Activated gamma-delta T cell (primary cell): Measurements from ENCODE around the gene EMCN.
"Not testable (repeated sequence)": the region's sequence is repeated elsewhere in the genome, so short reads cannot be mapped to it uniquely, and the experiment has no call there.

Experiments used
- DNase-seq: peaks from one replicate; lab custom pipeline; 2025; lab: John Stamatoyannopoulos, UW

EMCN gene

DNA sequence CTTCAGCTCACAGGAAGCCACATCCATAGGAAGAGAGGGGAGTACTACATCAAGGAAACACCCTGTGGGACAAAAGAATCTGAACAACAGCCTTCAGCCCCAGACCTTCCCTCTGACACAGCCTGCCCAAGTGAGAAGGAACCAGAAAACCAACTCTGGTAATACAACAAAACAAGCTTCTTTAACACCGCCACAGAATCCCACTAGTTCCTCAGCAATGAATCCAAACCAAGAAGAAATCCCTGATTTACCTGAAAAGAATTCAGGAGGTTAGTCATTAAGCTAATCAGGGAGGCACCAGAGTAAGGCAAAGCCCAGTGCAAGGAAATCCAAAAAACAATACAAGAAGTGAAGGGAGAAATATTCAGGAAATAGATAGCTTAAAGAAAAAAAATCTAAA lies 137.4 kb downstream of the EMCN start:
- DNase-seq = not testable (repeated sequence)

DNA sequence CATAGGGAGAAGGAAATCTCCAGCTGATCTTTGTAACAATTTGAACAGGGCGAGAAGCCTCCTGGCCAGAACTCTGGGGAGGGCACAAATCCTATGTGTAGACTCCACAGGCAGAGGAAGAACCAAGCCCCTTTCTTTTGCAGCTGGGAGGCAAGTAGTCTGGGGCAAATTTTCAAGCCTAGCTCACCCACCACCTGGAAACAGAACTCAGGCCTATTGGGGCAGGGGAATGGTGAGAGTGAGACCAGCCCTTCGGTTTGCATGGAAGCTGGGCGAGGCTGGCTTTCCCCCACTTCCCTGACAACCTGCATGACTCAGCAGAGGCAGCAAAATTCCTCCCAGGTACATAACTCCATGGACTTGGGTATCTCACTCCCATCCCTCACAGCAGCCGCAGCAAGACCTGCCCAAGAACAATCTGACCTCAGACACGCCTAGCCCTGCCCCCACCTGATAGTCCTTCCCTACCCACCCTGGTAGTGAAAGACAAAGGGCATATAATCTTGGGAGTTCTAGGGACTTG lies 138.2 kb downstream of the EMCN start:
- DNase-seq = no peak

DNA sequence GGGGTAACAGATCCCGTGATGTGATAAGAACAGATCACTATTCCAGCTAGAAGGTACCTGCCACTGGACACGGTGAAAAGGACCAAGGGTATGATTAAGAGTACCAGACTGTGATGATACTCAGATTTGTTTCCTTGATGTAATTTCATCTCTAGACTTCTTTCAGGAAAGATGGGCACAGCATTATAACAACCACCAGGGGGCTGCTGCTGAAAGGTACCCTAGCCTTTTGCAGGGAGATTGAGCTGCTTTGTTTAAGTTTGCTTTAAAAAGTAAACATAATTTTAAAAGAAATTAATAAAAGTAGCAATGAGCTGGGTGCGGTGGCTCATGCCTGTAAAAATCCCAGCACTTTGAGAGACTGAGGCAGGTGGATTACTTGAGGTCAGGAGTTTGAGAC lies 145.4 kb downstream of the EMCN start:
- DNase-seq = no peak

DNA sequence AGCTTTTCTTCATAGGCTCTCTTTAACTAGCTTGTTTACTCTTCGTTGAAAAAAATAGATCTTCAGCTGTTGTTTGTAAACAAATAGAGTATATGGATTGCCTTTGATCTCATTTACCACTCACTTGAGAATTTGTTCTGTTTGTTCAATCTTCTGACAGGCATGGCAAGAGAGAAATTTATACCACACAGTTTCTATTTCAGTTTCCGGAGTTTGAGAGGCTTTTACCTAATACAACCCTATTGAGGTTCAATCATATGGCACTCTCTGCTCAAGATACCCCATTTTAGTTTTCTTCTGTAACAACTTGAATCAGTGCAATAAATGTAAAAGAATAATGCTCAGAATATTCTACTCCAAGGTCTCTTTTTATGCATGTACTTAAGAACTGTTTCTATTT lies 148.0 kb downstream of the EMCN start:
- DNase-seq = no peak

DNA sequence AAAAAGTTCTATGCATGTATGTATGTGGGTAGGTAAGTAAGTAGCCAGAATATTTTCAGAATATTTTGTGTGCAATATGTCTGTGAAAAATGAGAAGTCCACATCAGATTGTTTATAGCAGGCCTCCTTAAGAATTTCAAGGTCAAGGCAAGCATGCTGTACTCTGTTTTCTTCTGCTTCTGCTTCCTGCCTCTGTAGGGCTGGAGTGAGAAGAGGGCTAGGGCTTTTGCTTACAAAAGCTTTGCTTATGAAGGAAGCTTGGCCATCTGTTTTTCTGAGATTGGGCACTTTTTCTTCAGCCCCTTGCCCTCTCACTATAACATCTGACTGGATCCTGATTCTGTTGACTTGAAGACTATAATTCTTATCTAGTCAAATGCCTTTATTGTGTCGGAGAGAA lies 150.4 kb downstream of the EMCN start:
- no peak for DNase-seq

DNA sequence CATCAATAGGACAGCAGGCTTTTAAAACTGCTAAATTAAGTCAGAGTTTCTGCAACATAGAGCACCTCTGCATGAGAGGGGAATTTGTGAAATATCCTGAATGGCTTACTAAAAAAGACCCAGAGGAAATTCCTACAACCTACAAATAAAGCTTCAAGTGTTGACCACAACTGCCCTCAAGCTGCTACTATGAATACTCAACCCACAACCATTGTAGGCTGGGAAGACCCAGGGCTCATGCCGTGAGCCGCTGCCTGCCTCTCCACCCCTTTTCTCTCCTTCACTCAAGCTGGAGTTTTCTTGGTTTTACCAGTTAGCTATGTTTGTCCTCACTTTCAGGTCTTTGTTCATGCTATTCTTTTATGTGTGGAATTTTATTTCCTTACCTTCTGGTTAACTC lies 151.6 kb downstream of the EMCN start:
- no peak for DNase-seq

DNA sequence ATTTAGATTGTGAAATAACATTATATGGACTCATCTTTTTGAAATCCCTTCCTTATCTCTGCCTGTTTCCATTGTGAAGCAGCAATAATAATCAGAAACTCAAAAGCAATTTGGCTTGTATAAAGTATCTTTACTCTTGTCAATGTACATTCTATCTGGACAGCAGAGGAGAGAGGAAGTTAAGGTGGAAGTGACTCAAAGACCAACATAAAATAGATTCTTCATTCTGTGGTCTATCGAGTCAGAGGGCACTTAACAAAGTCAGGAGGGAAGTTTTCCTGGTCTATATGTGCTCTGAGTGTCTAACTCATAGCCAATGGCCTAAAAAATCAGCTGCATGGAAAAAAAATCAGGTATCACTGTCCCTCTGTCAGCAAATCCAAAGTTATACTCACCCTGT lies 155.5 kb downstream of the EMCN start:
- DNase-seq = no peak

DNA sequence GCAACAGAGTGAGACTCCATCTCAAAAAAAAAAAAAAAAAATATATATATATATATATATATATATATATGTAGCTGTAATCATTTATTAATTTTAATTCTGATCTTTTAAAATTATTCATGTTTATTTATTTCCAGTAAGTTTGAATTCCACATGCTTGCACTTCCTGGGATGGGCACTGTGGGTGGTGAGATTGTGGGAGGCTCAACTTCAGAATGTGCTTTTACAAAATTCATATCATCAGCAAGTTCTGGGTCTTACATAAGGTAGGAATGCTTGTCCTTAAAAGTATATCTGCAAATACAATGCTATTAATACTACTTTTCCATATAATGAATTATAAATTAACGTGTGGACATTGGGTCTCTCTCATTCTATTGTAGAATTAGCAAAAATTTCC lies 156.5 kb downstream of the EMCN start:
- DNase-seq = no peak

DNA sequence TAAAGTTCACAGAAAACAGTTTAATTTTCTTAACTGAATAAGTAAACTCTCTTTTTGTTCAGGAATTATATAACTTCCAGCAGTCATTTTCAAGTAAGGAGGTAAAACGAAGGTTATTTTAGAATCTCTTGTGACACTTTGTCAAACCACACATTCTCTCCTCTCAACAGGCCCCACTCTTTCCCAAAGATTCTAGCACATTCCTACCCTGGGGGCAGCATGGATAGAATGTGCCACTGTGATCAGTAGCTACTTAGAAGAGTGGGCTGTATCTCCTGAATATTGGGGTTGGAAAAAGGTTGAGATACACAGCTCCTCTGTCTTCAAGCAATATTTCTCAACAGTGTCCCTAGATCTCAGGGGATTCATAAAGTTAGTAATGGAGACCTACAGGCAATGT lies 157.6 kb downstream of the EMCN start:
- DNase-seq = no peak

DNA sequence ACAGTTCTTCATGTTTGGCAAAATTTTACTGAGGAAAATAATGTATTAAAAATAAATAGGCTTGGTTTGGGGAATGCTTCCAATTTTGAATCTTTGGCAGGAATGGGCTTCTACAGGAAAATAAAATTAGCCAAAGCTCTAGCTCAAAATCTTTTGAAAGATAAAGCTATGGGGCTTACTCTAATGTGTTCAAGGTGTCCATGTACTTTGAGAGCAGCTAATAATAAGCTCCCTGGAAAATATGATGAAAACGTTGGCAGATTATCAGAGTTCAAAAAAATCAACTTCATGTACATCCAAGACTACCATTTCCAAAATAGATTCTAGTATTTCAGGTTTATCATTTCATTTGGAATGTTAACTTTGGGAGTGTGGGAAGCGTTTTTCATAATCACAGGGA lies 158.4 kb downstream of the EMCN start:
- DNase-seq = no peak

DNA sequence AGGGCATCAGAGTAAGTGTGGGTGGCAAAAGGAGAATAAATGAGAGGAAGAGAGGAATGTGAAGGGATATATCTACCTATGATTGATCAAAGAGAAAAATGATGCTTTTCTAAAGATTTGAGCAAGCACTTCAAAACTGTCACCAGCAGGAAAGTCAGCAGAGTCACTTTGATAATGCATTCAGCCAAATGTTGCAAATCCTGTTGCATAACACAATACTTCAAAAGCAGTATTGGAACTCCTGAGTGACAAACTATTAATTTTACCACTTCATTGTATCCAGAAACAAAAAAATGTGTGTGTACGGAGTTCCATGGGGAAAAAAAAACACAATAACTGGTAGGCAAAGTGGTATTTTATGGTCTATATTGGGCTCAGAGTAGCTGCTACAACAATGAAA lies 160.3 kb downstream of the EMCN start:
- no peak for DNase-seq

DNA sequence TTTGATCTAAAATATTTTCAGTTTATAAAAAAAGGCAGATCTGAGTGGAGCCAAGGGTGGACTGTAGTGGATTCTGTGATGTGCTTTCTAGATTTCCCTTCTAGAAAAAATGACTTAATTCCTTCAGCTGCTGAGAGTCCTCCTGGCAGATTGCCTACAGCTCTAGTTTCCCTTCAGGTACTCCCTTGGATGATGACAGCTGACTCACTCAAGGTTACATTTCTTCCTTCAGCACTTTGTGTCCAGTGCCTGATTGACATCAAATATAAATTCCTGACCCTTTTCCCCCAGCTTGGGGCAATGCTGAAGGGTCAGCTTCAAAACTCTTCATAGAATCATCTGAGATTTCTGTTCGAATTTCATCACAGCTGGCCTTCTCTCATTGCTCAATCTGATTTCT lies 161.7 kb downstream of the EMCN start:
- no peak for DNase-seq

DNA sequence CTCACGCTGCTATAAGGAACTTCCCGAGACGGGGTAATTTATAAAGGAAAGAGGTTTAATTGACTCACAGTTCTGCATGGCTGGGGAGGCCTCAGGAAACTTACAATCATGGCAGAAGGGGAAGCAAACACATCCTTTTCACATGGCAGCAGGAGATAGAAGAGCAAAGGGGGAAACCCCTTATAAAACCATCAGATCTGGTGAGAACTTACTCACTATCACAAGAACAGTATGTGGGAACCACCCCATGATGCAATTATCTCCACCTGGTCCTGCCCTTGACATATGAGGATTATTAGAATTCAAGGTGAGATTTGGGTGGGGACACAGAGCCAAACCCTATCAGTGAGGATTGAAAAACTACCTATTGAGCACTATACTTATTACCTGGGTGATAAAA lies 165.5 kb downstream of the EMCN start:
- not testable (repeated sequence) for DNase-seq

DNA sequence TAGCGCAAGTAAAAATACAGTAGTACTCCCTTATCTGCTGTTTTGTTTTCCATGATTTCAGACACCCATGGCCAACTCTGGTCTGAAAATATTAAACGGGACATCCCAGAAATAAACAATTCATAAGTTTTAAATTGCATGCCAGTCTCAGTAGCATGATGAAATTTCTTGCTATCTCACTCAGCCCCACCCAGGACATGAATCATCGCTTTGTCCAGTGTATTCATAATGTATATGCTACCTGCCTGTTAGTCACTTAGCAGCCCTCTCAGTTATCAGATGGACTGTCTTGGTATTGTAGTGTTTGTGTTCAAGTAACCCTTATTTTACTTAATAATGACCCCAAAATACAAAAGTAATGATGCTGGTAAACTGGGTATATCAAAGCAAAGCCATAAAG lies 169.3 kb downstream of the EMCN start:
- no peak for DNase-seq

DNA sequence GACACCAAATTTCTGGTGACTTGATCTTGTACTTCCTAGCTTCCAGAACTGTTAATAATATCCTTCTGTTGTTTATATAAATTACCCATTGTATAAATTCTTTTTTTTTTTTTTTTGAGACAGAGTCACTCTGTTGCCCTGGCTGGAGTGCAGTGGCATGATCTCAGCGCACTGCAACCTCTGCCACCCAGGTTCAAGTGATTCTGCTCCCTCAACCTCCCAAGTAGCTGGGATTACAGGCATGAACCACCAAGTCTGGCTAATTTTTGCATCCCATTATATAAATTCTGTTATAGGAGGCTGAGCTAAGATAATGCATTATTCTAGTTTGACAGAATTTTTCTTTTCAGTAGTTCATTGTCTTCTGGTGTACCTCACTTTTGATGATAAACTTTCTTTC lies 170.6 kb downstream of the EMCN start:
- DNase-seq = no peak

DNA sequence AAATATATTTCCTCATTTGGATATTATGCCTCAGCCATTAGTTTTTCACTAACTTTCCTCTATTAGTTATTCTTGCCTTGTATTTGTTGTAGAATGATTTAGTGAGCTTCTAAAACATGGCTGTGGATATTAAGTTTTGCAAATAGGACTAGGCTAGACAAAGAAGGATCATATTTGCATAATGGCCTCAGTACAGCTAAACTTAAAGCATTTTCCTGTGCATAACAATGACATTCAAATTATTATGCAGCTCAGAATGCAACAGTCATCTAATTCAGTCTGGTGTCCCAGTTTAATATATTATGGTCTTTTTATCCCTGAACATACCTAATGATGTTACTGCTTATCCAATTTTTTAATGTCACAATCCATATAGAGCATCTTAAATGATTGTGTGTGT lies 172.2 kb downstream of the EMCN start:
- DNase-seq = no peak
